ENCODE results near the gene BGLAP. TPM values are rescaled to one million over a fixed set of nuclear protein-coding genes. Genes with fewer than 3 reads are reported as not detected.
A peak's percentile ranks its signal among the peaks of the same experiment; 100 is the strongest.

Gene BGLAP
- total RNA-seq, 1 donor: not detected

- H3K4me3 ChIP-seq (ENCODE audit: low read depth, low read length): no peak overlapping the region
- DNase-seq (ENCODE audit: low read depth): no peak
- TF ChIP-seq, protein P1, sequence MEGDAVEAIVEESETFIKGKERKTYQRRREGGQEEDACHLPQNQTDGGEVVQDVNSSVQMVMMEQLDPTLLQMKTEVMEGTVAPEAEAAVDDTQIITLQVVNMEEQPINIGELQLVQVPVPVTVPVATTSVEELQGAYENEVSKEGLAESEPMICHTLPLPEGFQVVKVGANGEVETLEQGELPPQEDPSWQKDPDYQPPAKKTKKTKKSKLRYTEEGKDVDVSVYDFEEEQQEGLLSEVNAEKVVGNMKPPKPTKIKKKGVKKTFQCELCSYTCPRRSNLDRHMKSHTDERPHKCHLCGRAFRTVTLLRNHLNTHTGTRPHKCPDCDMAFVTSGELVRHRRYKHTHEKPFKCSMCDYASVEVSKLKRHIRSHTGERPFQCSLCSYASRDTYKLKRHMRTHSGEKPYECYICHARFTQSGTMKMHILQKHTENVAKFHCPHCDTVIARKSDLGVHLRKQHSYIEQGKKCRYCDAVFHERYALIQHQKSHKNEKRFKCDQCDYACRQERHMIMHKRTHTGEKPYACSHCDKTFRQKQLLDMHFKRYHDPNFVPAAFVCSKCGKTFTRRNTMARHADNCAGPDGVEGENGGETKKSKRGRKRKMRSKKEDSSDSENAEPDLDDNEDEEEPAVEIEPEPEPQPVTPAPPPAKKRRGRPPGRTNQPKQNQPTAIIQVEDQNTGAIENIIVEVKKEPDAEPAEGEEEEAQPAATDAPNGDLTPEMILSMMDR (IDR thresholded peaks at IDR 0.05; ENCODE audit: insufficient read depth, low read depth, low read length): no peak
These were observed 11.5 kb upstream of the BGLAP start for GRCh38 chr1:156230473-156230837.

DNA sequence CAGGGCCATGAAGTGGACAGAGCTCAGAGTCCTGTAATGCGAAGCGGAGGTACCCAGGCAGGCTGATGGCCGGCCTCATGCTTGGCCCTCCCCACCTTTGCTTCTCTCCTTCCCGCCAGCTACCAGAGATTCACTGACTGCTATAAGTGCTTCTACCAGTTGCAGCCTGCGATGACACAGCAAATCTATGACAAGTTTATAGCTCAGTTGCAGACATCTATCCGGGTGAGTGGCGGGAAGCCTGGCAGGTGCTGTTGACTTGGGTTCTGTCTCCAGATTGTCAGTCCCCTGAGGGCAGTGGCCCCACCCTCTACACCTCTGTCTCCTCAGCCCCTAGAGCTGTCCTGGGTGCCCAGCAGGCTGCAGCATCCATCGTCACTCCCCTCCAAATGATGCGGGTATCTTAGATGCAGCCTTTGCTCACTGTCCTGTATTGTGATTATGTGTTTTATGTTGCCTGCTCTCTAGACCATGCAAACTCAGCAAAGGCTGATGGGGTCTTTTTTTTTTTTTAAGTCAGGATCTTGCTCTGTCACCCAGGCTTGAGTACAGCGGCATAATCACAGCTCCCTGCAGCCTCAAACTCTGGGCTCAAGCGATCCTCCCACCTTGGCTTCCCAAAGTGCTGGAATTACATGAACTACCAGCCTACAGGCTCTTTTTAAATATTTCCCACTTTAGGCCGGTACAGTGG lies 9.6 kb upstream of the BGLAP start:
- no peak overlapping the region for H3K4me3 ChIP-seq (ENCODE audit: low read depth, low read length)
- DNase-seq (ENCODE audit: low read depth): no peak
- TF ChIP-seq, protein P1 (IDR thresholded peaks at IDR 0.05; ENCODE audit: insufficient read depth, low read depth, low read length): no peak

- no peak overlapping the region for H3K4me3 ChIP-seq (ENCODE audit: low read depth, low read length)
- peak; percentile 81 for DNase-seq (ENCODE audit: low read depth)
- TF ChIP-seq, protein P1 (IDR thresholded peaks at IDR 0.05; ENCODE audit: insufficient read depth, low read depth, low read length): no peak
These were observed 8.4 kb upstream of the BGLAP start for GRCh38 chr1:156233426-156234127.

DNA sequence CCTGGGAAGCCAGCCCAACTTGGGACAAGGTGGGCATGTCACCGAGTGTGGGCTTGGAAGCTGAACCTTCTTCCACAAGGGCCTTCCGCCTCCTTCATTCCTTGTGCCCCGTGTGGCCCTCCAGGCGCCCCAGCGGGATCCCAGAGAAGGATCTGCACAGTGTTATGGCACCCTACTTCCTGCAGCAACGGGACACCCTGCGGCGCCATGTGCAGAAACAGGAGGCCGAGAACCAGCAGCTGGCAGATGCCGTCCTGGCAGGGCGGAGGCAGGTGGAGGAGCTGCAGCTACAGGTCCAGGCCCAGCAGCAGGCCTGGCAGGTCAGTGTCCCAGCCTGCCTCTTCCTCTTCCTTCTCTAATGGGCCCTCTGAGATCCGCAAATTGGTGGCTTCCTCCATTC lies 5.8 kb upstream of the BGLAP start:
- H3K4me3 ChIP-seq (ENCODE audit: low read depth, low read length): no peak overlapping the region
- TF ChIP-seq, protein P1 (IDR thresholded peaks at IDR 0.05; ENCODE audit: insufficient read depth, low read depth, low read length): no peak
- DNase-seq (ENCODE audit: low read depth): no peak

DNA sequence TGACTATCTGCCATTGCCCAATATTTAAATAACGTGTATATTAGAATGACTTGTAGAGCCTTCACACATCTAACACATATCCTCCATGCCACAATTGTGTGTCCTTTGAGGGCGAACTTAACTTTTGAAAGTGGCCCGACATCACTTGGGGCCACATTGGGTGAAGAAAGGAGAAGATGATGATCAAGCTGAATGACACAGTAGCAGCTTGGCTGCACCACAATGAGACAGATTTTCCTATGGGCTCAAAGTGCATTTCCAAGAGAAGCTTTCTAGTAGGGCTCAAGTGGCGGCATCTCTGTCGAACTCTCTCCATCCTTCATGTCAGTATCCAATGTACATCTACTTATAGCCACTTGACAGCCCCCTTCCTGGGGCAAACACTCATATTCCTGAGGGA lies 3.7 kb upstream of the BGLAP start:
- no peak overlapping the region for H3K4me3 ChIP-seq (ENCODE audit: low read depth, low read length)
- TF ChIP-seq, protein P1 (IDR thresholded peaks at IDR 0.05; ENCODE audit: insufficient read depth, low read depth, low read length): no peak
- no peak for DNase-seq (ENCODE audit: low read depth)

DNA sequence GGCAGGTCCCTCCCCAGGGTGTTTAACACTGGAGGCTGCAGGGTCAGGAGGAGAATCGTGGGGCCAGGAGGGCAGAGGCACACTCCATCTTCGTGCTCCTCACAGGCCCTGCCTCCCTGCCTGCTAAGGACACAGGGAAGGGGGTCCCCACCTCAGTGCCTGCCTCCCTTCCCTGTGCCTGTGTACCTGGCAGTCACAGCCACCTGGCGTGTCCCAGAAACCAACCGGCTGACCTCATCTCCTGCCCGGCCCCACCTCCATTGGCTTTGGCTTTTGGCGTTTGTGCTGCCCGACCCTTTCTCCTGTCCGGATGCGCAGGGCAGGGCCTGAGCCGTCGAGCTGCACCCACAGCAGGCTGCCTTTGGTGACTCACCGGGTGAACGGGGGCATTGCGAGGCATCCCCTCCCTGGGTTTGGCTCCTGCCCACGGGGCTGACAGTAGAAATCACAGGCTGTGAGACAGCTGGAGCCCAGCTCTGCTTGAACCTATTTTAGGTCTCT lies 623 bp upstream of the BGLAP start:
- DNase-seq (ENCODE audit: low read depth): no peak
- H3K4me3 ChIP-seq (ENCODE audit: low read depth, low read length): no peak overlapping the region
- TF ChIP-seq, protein P1 (IDR thresholded peaks at IDR 0.05; ENCODE audit: insufficient read depth, low read depth, low read length): no peak
